ENCODE data around the gene AFMID.

- TF ChIP-seq CTCF (IDR thresholded peaks at IDR 0.05) (no peak), POLR2A (IDR thresholded peaks at IDR 0.05) (no peak)
These were observed 39.7 kb downstream of the AFMID start for GRCh38 chr17:78226759-78227454.
